GM12878 (cell line): ENCODE data around the gene FGD5. TPM values are rescaled to one million over a fixed set of nuclear protein-coding genes. Genes with fewer than 3 reads are reported as not detected.

Source experiments
- ATAC-seq: fragments of 200-7000 bp; cut with Tn5 transposase; 3 replicates; pipeline ENCODE4 v1.9.1; 2020; ENCODE audit warnings: mild to moderate bottlenecking, moderate library complexity
- BruUV-seq: library from RNA; stranded (reverse); fragments of 400-500 nt; replicated peaks from 2 replicates; lab custom pipeline; 2021; lab: Mats Ljungman, UMichigan
- CTCF ChIA-PET: fragments of 300-600 bp; sonication (Branson Sonifier 250); formaldehyde crosslinking; extraction: SDS; loops from one replicate; lab custom pipeline; 2021; ENCODE audit warnings: inconsistent platforms; lab: Yijun Ruan, JAX
- POLR2A ChIA-PET: fragments of 350-600 bp; formaldehyde crosslinking; extraction: SDS; loops from one replicate; lab custom pipeline; 2021; ENCODE audit warnings: inconsistent platforms; lab: Charles Lee
- RAD21 ChIA-PET: fragments of 300-600 bp; sonication (Branson Sonifier 250); formaldehyde crosslinking; loops from one replicate; lab custom pipeline; 2023; ENCODE audit warnings: antibody characterized with exemption; ENCODE audit not compliant: unreplicated experiment; lab: Charles Lee
- SMC1A ChIA-PET: fragments of 300-600 bp; sonication (Branson Sonifier 250); formaldehyde crosslinking; loops from one replicate; lab custom pipeline; 2023; ENCODE audit not compliant: unreplicated experiment, uncharacterized antibody; lab: Charles Lee
- DNase-seq: peaks from one replicate; pipeline ENCODE4 v3.0.0-alpha.2; 2011; ENCODE audit warnings: low read depth, low spot score
- FAIRE-seq: peaks from 3 replicates; lab custom pipeline; 2011; peaks lifted over from hg19 to GRCh38; lab: Jason Lieb, UNC
- H2AFZ ChIP-seq: 2 replicates; pipeline ENCODE4 v1.6.0; 2011; ENCODE audit warnings: low read depth, low read length, control low read depth; ENCODE audit not compliant: control insufficient read depth
- H3K27ac ChIP-seq: 2 replicates; pipeline ENCODE4 v1.5.1; 2011; ENCODE audit warnings: control low read depth; ENCODE audit not compliant: control insufficient read depth, insufficient read depth
- H3K27me3 ChIP-seq, 2 experiments: replicated peaks in 1 of 2; 2 replicates each; pipeline versions ENCODE4 v1.6.0 to v1.6.1; 2011; ENCODE audit warnings: low read length in 1 of 2; ENCODE audit not compliant: control insufficient read depth in 2 of 2, insufficient read depth in 2 of 2
- H3K36me3 ChIP-seq, 2 experiments: 2 replicates each; pipeline ENCODE4 v1.5.1; 2011; ENCODE audit warnings: low read length in 1 of 2; ENCODE audit not compliant: control insufficient read depth in 2 of 2, insufficient read depth in 2 of 2
- H3K4me1 ChIP-seq: 2 replicates; pipeline ENCODE4 v1.6.1; 2011; ENCODE audit warnings: mild to moderate bottlenecking, low read length, moderate library complexity, mixed read lengths; ENCODE audit not compliant: control insufficient read depth, insufficient read depth
- H3K4me2 ChIP-seq: 2 replicates; pipeline ENCODE4 v1.6.0; 2011; ENCODE audit warnings: control low read depth; ENCODE audit not compliant: control insufficient read depth, insufficient read depth
- H3K4me3 ChIP-seq: fragments of 200-600 bp; sonication (generic); 2 replicates; pipeline ENCODE4 v1.5.1; 2016
- H3K79me2 ChIP-seq: 2 replicates; pipeline ENCODE4 v1.6.0; 2011; ENCODE audit warnings: low read length; ENCODE audit not compliant: control insufficient read depth, insufficient read depth
- H3K9ac ChIP-seq: 2 replicates; pipeline ENCODE4 v1.8.0; 2011; ENCODE audit warnings: low read length, control low read depth, mixed read lengths; ENCODE audit not compliant: control insufficient read depth, insufficient read depth
- H3K9me3 ChIP-seq: replicated peaks from 3 replicates; pipeline ENCODE4 v1.5.1; 2011; ENCODE audit warnings: mild to moderate bottlenecking, low read length; ENCODE audit not compliant: control insufficient read depth, insufficient read depth
- H4K20me1 ChIP-seq: 2 replicates; pipeline ENCODE4 v1.6.0; 2011; ENCODE audit not compliant: control insufficient read depth, insufficient read depth
- BACH1 ChIP-seq: fragments of 450-650 bp; IDR thresholded peaks from 2 replicates; pipeline ENCODE4 v1.6.1; 2017; ENCODE audit warnings: mild to moderate bottlenecking, borderline replicate concordance
- CREB1 ChIP-seq: IDR thresholded peaks from 2 replicates; pipeline ENCODE4 v1.6.1; 2012; ENCODE audit warnings: low read depth, mild to moderate bottlenecking, inconsistent platforms
- DPF2 ChIP-seq: fragments of 450-650 bp; IDR thresholded peaks from 2 replicates; pipeline ENCODE4 v1.6.1; 2017; ENCODE audit warnings: mild to moderate bottlenecking
- EZH2 ChIP-seq: IDR thresholded peaks from 2 replicates; pipeline ENCODE4 v1.6.1; 2012; ENCODE audit warnings: low read depth, mild to moderate bottlenecking, control low read depth, inconsistent platforms, low read length, borderline replicate concordance; ENCODE audit not compliant: control insufficient read depth
- FOS ChIP-seq: IDR thresholded peaks from 3 replicates; pipeline ENCODE4 v1.6.1; 2011; ENCODE audit warnings: borderline replicate concordance; ENCODE audit not compliant: insufficient read length; ENCODE audit errors: extremely low read depth
- FOXM1 ChIP-seq: IDR thresholded peaks from 2 replicates; pipeline ENCODE4 v1.6.1; 2012; ENCODE audit warnings: low read depth, mild to moderate bottlenecking, inconsistent platforms, low read length, moderate library complexity
- HDGF ChIP-seq: fragments of 450-650 bp; IDR thresholded peaks from 2 replicates; pipeline ENCODE4 v1.6.1; 2016; ENCODE audit warnings: antibody characterized with exemption
- NR2C1 ChIP-seq: fragments of 450-650 bp; IDR thresholded peaks from 2 replicates; pipeline ENCODE4 v1.6.1; 2017; ENCODE audit warnings: antibody characterized with exemption, mild to moderate bottlenecking, moderate library complexity
- SIX5 ChIP-seq: IDR thresholded peaks from 2 replicates; pipeline ENCODE4 v1.6.1; 2011; ENCODE audit warnings: mild to moderate bottlenecking, low read depth, low read length, moderate library complexity; ENCODE audit not compliant: severe bottlenecking
- SPI1 ChIP-seq: IDR thresholded peaks from 2 replicates; pipeline ENCODE4 v1.6.1; 2011; ENCODE audit warnings: low read depth, mild to moderate bottlenecking, low read length, moderate library complexity, borderline replicate concordance; ENCODE audit not compliant: insufficient read depth
- SREBF1 ChIP-seq: IDR thresholded peaks from 2 replicates; pipeline ENCODE4 v1.6.1; 2012; ENCODE audit warnings: mild to moderate bottlenecking, low read length
- TCF12 ChIP-seq: IDR thresholded peaks from 2 replicates; pipeline ENCODE4 v1.6.1; 2011; ENCODE audit warnings: low read depth, mild to moderate bottlenecking, low read length
- ZSCAN29 ChIP-seq: fragments of 450-650 bp; IDR thresholded peaks from 2 replicates; pipeline ENCODE4 v1.6.1; 2017; ENCODE audit warnings: mild to moderate bottlenecking, moderate library complexity
- WGBS: methylation state at CpG from one replicate; pipeline ENCODE4 v1.1.6; 2016; ENCODE audit warnings: low lambda C conversion rate; ENCODE audit not compliant: insufficient replicate concordance, insufficient coverage; ENCODE audit errors: missing lambda C conversion rate; 5-methylcytosine and 5-hydroxymethylcytosine counted together
- in situ Hi-C: fragments of 300-500 bp; cut with MboI; formaldehyde crosslinking; loops from 9 replicates; pipeline ENCODE4 v1.14.3; 2018; ENCODE audit warnings: mixed read lengths
- intact Hi-C: fragments of 100-400 bp; cut with micrococcal nuclease; formaldehyde crosslinking; loops from one replicate; pipeline ENCODE4 v1.14.2; 2022; ENCODE audit not compliant: unreplicated experiment
- polyA plus RNA-seq, 11 experiments: library from polyadenylated mRNA; depleted of rRNA in 4 of 11; unstranded in 6 of 11; stranded (reverse) in 5 of 11; fragments of >200 nt; fragmentation: Nextera tagmentation in 4 of 11; fragmentation: Illumina TruSeq in 1 of 11; extraction: Ambion mirVana in 4 of 11; extraction: Trizol in 1 of 11; gene quantifications; 1 replicate in 1 of 11; 2 replicates in 10 of 11; pipeline versions ENCODE4 v1.2.1 to v1.2.3, GENCODE V29; 2011 to 2016; ENCODE audit warnings: inconsistent platforms in 2 of 11, missing spikeins in 2 of 11, low read depth in 1 of 11
- total RNA-seq, 4 experiments: library from RNA; depleted of rRNA in 3 of 4; stranded (reverse); fragments of >200 nt in 3 of 4; fragmentation: Illumina TruSeq in 1 of 4; extraction: Trizol in 1 of 4; gene quantifications; 2 replicates each; pipeline versions ENCODE4 v1.2.1 to v1.2.3, GENCODE V29; 2013 to 2021
- TF ChIP-seq, protein P1 (sequence below): fragments of 450-650 bp; IDR thresholded peaks from 2 replicates; pipeline ENCODE4 v1.6.1; 2016; ENCODE audit warnings: mild to moderate bottlenecking
- TF ChIP-seq, protein P2 (sequence below): fragments of 450-650 bp; IDR thresholded peaks from 2 replicates; pipeline ENCODE4 v1.6.1; 2018; ENCODE audit warnings: borderline replicate concordance, mild to moderate bottlenecking; ENCODE audit not compliant: partially characterized antibody
- TF ChIP-seq, protein P3 (sequence below): fragments of 450-650 bp; IDR thresholded peaks from 2 replicates; pipeline ENCODE4 v1.6.1; 2017; ENCODE audit warnings: low read depth, mild to moderate bottlenecking, moderate library complexity
- TF ChIP-seq, protein P4 (sequence below): fragments of 450-650 bp; IDR thresholded peaks from 2 replicates; pipeline ENCODE4 v1.6.1; 2014; ENCODE audit warnings: mild to moderate bottlenecking

FGD5 gene
- total and polyA plus RNA-seq, 10 of the 15 experiments (the other 5 are each of a cell fraction or from before 2014, with no cell fraction given), result 0.03 to 0.13 (median 0.11) TPM; not detected in 3

DNA sequence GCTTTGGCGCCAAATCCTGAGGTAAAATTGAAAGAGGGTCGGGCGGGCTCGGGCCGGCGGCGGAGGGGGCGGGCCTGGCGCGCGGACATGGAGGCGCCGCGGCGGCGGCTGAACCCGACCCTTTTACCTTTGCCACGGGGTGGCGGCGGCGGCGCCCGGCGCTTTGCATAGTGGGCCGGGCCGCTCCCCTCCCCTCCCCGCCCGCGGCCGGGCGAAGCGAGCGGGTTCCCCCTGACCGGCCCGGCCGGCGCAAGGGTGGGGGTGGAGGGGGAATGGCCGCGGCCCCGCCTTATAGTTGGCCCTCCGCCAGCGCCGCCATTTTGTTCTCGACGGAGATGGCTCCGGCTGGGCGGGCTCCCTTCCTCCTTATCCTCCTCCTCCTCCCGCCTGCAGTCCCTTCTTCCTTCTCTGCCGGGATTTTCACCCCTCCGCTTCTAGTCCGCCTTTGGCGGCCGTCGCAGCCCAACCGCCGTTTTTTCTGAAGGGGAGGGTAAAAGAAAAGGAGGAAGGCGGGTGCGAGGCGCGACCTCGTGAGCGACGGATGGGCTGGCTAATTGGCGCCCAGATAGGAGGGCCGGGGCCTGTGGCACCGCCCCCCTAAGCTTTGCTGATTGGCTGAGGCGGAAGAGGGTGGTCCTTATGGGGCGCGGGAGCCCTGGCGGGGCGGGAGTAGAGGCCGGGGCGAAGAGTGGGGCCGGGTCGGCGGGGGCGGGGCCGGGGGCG lies 129.3 kb downstream of the FGD5 start:
- intact Hi-C loops (loop anchor here (2.0 to 5.0 kb wide), 3 partner anchors 41 to 119 kb away; partner anchors contain the start of gene MRPS25), in situ Hi-C loops (no loop called here)
- ChIA-PET POLR2A (interaction anchor here (0.7 to 1.5 kb wide), 6 partner anchors 9 to 296 kb away, joined by 3 to 4 read pairs (median 3); partner anchors contain the start of gene CCDC174), CTCF (interaction anchor here (0.6 to 0.9 kb wide), 2 partner anchors 109 to 151 kb away, joined by 3 read pairs; partner anchors contain the start of gene RBSN), RAD21 (interaction anchor here (0.8 to 1.6 kb wide), 7 partner anchors 9 to 296 kb away, joined by 3 to 8 read pairs (median 3); partner anchors contain the start of genes CCDC174 and MRPS25), SMC1A (interaction anchor here (0.7 to 2.6 kb wide), 4 partner anchors 8 to 41 kb away, joined by 3 to 15 read pairs (median 8); no protein-coding TSS in a partner anchor)
- Histone ChIP-seq H4K20me1 (no peaks in the 10 kb centered on the region), H3K4me2 (no peak overlapping the region), H2AFZ (peak overlapping the region; percentile 84), H3K79me2 (peaks cover 67% of the 10 kb centered on the region), H3K9me3 (no peaks in the 10 kb centered on the region), H3K36me3 (peaks cover 0 to 6% of the 10 kb centered on the region in 2 experiments), H3K27me3 (no peaks in the 10 kb centered on the region), H3K9ac (peak overlapping the region; percentile 97), H3K4me3 (peak overlapping the region; percentile 72), H3K4me1 (peaks cover 3% of the 10 kb centered on the region), H3K27ac (peak overlapping the region; percentile 98)
- FAIRE-seq (peak; percentile 38), DNase-seq (peak; percentile 73), ATAC-seq (peak; percentile 95)
- no TSS peak for BruUV-seq
- whole genome bisulfite sequencing, result under 1% methylated on average over 49 of the region's 79 CpGs
- TF ChIP-seq CREB1, result no peak
- TF ChIP-seq, protein P1, sequence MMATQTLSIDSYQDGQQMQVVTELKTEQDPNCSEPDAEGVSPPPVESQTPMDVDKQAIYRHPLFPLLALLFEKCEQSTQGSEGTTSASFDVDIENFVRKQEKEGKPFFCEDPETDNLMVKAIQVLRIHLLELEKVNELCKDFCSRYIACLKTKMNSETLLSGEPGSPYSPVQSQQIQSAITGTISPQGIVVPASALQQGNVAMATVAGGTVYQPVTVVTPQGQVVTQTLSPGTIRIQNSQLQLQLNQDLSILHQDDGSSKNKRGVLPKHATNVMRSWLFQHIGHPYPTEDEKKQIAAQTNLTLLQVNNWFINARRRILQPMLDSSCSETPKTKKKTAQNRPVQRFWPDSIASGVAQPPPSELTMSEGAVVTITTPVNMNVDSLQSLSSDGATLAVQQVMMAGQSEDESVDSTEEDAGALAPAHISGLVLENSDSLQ, result peak; percentile 99
- TF ChIP-seq NR2C1, result no peak
- peak; percentile 94 for TF ChIP-seq DPF2
- no peak for TF ChIP-seq HDGF
- TF ChIP-seq FOS, result peak; percentile 45
- TF ChIP-seq, protein P2, sequence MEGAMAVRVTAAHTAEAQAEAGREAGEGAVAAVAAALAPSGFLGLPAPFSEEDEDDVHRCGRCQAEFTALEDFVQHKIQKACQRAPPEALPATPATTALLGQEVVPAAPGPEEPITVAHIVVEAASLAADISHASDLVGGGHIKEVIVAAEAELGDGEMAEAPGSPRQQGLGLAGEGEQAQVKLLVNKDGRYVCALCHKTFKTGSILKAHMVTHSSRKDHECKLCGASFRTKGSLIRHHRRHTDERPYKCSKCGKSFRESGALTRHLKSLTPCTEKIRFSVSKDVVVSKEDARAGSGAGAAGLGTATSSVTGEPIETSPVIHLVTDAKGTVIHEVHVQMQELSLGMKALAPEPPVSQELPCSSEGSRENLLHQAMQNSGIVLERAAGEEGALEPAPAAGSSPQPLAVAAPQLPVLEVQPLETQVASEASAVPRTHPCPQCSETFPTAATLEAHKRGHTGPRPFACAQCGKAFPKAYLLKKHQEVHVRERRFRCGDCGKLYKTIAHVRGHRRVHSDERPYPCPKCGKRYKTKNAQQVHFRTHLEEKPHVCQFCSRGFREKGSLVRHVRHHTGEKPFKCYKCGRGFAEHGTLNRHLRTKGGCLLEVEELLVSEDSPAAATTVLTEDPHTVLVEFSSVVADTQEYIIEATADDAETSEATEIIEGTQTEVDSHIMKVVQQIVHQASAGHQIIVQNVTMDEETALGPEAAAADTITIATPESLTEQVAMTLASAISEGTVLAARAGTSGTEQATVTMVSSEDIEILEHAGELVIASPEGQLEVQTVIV, result peak; percentile 46
- no peak for TF ChIP-seq EZH2
- TF ChIP-seq BACH1, result peak; percentile 34; the same call in 1 of the 2 replicates
- TF ChIP-seq ZSCAN29, result no peak
- TF ChIP-seq, protein P3, sequence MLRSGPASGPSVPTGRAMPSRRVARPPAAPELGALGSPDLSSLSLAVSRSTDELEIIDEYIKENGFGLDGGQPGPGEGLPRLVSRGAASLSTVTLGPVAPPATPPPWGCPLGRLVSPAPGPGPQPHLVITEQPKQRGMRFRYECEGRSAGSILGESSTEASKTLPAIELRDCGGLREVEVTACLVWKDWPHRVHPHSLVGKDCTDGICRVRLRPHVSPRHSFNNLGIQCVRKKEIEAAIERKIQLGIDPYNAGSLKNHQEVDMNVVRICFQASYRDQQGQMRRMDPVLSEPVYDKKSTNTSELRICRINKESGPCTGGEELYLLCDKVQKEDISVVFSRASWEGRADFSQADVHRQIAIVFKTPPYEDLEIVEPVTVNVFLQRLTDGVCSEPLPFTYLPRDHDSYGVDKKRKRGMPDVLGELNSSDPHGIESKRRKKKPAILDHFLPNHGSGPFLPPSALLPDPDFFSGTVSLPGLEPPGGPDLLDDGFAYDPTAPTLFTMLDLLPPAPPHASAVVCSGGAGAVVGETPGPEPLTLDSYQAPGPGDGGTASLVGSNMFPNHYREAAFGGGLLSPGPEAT, result peak; percentile 84
- TF ChIP-seq SREBF1, result no peak
- TF ChIP-seq SPI1, result peak; percentile 35; the same call in 1 of the 2 replicates
- TF ChIP-seq SIX5, result no peak
- TF ChIP-seq, protein P4, sequence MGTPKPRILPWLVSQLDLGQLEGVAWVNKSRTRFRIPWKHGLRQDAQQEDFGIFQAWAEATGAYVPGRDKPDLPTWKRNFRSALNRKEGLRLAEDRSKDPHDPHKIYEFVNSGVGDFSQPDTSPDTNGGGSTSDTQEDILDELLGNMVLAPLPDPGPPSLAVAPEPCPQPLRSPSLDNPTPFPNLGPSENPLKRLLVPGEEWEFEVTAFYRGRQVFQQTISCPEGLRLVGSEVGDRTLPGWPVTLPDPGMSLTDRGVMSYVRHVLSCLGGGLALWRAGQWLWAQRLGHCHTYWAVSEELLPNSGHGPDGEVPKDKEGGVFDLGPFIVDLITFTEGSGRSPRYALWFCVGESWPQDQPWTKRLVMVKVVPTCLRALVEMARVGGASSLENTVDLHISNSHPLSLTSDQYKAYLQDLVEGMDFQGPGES, result peak; percentile 77
- no peak for TF ChIP-seq FOXM1
- 0 out of 2 replicates have a peak, but pooled peaks have one; percentile 18 for TF ChIP-seq TCF12
